ENCODE measurements around the gene USH2A. TPM values are rescaled to one million over a fixed set of nuclear protein-coding genes. Genes with fewer than 3 reads are reported as not detected.

Gene USH2A
- polyA plus RNA-seq, 1 donor from 2014 or later = 0.17 TPM

- Histone ChIP-seq H3F3A (ENCODE audit: insufficient read depth, low read length, poor library complexity, severe bottlenecking) (no peaks in the 10 kb centered on the region), H3K79me2 (replicated peaks; ENCODE audit: insufficient read depth, low read length) (no peaks in the 10 kb centered on the region), H3K27me3 (ENCODE audit: insufficient read depth, low read depth, low read length) (no peaks in the 10 kb centered on the region), H3K4me3 (ENCODE audit: low read length) (no peak overlapping the region), H3K9me3 (ENCODE audit: low read length) (no peaks in the 10 kb centered on the region), H3K4me2 (ENCODE audit: low read length) (no peak overlapping the region), H3K27ac (ENCODE audit: low read length) (no peak overlapping the region), H3K36me3 (ENCODE audit: insufficient read depth, low read length) (no peaks in the 10 kb centered on the region), H2AFZ (ENCODE audit: low read depth, low read length) (no peak overlapping the region), H3K9ac (ENCODE audit: low read length) (no peak overlapping the region), H4K20me1 (ENCODE audit: insufficient read depth) (no peaks in the 10 kb centered on the region), H3K9me2 (ENCODE audit: insufficient read depth, low read length) (no peaks in the 10 kb centered on the region)
- no peak for TF ChIP-seq EP300 (conservative IDR thresholded peaks at IDR 0.05; ENCODE audit: poor library complexity, severe bottlenecking)
- no peak for TF ChIP-seq REST (IDR thresholded peaks at IDR 0.05; ENCODE audit: borderline replicate concordance)
These were observed 797.3 kb downstream of the USH2A start for GRCh38 chr1:215625949-215626348.

GRCh38 chr1:215623162-215623561 is 800.1 kb downstream of the USH2A start:
- no peak for TF ChIP-seq POLR2AphosphoS5 (IDR thresholded peaks at IDR 0.05)
- no peak for TF ChIP-seq TAF1 (IDR thresholded peaks at IDR 0.05; ENCODE audit: low read depth)
- no peak for TF ChIP-seq REST (IDR thresholded peaks at IDR 0.05; ENCODE audit: borderline replicate concordance)
- no peak for TF ChIP-seq RAD21 (conservative IDR thresholded peaks at IDR 0.05)
- no peak for TF ChIP-seq SMC3 (conservative IDR thresholded peaks at IDR 0.05; ENCODE audit: poor library complexity)
- TF ChIP-seq CTCF (IDR thresholded peaks at IDR 0.05; ENCODE audit: poor library complexity, severe bottlenecking) = no peak
- no peak for TF ChIP-seq EZH2 (IDR thresholded peaks at IDR 0.05; ENCODE audit: borderline replicate concordance, insufficient read depth, low read length, poor library complexity, severe bottlenecking)
- TF ChIP-seq EP300 (conservative IDR thresholded peaks at IDR 0.05; ENCODE audit: poor library complexity, severe bottlenecking) = no peak
- Histone ChIP-seq H3K9me2 (ENCODE audit: insufficient read depth, low read length) (no peaks in the 10 kb centered on the region), H3K27me3 (ENCODE audit: insufficient read depth, low read depth, low read length) (no peaks in the 10 kb centered on the region), H3K79me2 (replicated peaks; ENCODE audit: insufficient read depth, low read length) (no peaks in the 10 kb centered on the region), H3K9me3 (ENCODE audit: low read length) (no peaks in the 10 kb centered on the region), H4K20me1 (ENCODE audit: insufficient read depth) (no peaks in the 10 kb centered on the region), H3K9ac (ENCODE audit: low read length) (no peak overlapping the region), H2AFZ (ENCODE audit: low read depth, low read length) (no peak overlapping the region), H3K27ac (ENCODE audit: low read length) (no peak overlapping the region), H3F3A (ENCODE audit: insufficient read depth, low read length, poor library complexity, severe bottlenecking) (no peaks in the 10 kb centered on the region), H3K4me3 (ENCODE audit: low read length) (no peak overlapping the region), H3K4me2 (ENCODE audit: low read length) (no peak overlapping the region), H3K36me3 (ENCODE audit: insufficient read depth, low read length) (peaks cover 10% of the 10 kb centered on the region)
